Measurements from ENCODE around the gene GPR61. TPM values are rescaled to one million over a fixed set of nuclear protein-coding genes. Genes with fewer than 3 reads are reported as not detected.
A peak's percentile ranks its signal among the peaks of the same experiment; 100 is the strongest.

The GPR61 gene
- total and polyA plus RNA-seq, 2 of the 4 experiments (the other 2 are of a cell fraction) = not detected

DNA sequence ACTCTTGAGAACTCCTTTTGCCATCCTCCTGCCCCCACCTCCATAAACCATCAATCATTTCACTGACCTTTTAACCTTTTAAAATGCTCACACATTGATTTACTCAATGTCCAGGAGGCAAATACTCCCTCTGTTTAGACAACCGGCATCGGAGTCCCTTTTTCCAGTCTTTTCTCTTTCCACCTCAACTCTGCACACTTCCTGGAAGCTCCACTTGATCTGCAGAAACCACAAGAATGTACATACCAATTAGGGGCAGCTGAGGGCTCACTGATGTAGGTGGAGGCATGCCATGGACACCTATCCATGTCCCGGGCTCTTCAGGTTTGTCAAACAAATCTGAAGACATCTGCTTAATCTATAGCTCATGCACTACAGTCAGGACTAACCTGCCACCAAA lies 24.8 kb upstream of the GPR61 start:
- no TSS peak for BruUV-seq (replicated peaks)
- intact Hi-C loops (cut with micrococcal nuclease) (no loop called here), in situ Hi-C loops (cut with MboI; ENCODE audit: low sequenced_read_pairs) (no loop called here), dilution Hi-C loops (cut with HindIII; ENCODE audit: low sequenced_read_pairs, unreplicated experiment) (no loop called here)
- Histone ChIP-seq H2BK20ac (ENCODE audit: low read depth, low read length) (no peak overlapping the region), H3K27me3 (ENCODE audit: control insufficient read depth, insufficient read depth, low read length) (peaks cover 6% of the 10 kb centered on the region), H3K18ac (ENCODE audit: low read depth, low read length) (no peak overlapping the region), H3K9ac (ENCODE audit: low read depth, low read length) (no peak overlapping the region), H3K4me2 (ENCODE audit: low read depth, low read length) (no peak overlapping the region), H3K9me3 (ENCODE audit: control insufficient read depth, insufficient read depth, low read length) (no peaks in the 10 kb centered on the region), H2BK120ac (ENCODE audit: low read depth, low read length) (no peak overlapping the region), H3K56ac (ENCODE audit: extremely low read depth, insufficient read depth, low read length) (no peak overlapping the region), H2AK5ac (ENCODE audit: low read depth, low read length) (no peak overlapping the region), H4K8ac (ENCODE audit: low read depth in 2 of 2, low read length in 2 of 2) (no peak overlapping the region), H3K14ac (replicated peaks; ENCODE audit: low read depth, low read length) (no peak overlapping the region), H3K79me1 (ENCODE audit: low read depth in 1 of 2, low read length in 2 of 2) (no peaks in the 10 kb centered on the region), H4K20me1 (ENCODE audit: insufficient read depth, low read length) (no peaks in the 10 kb centered on the region), H3K4ac (ENCODE audit: low read depth, low read length) (no peak overlapping the region), H2AK9ac (replicated peaks; ENCODE audit: low read depth, low read length, poor library complexity) (peak overlapping the region; percentile 57), H3K36me3 (ENCODE audit: control insufficient read depth, insufficient read depth, low read length) (no peaks in the 10 kb centered on the region), H4K91ac (ENCODE audit: insufficient read depth, low read depth, low read length) (no peak overlapping the region), H2BK5ac (ENCODE audit: low read depth, low read length, poor library complexity, severe bottlenecking) (no peak overlapping the region), H3K4me3 (ENCODE audit: insufficient read depth, low read depth, low read length) (no peak overlapping the region), H3K4me1 (ENCODE audit: control insufficient read depth, insufficient read depth, low read length) (peaks cover 6% of the 10 kb centered on the region), H2AFZ (replicated peaks; ENCODE audit: low read length, poor library complexity) (no peak overlapping the region), H3K9me1 (ENCODE audit: insufficient read depth, low read length) (no peaks in the 10 kb centered on the region), H2BK15ac (ENCODE audit: low read depth, low read length) (no peak overlapping the region), H3K23ac (ENCODE audit: low read depth, low read length) (no peak overlapping the region), H3K27ac (ENCODE audit: insufficient read depth, low read length) (no peak overlapping the region), H4K5ac (ENCODE audit: low read depth, low read length) (no peak overlapping the region)
- TF ChIP-seq RCOR1 (IDR thresholded peaks at IDR 0.05; ENCODE audit: insufficient replicate concordance, low read length) = no peak
- no peak for TF ChIP-seq BHLHE40 (IDR thresholded peaks at IDR 0.05; ENCODE audit: low read depth, low read length)
- TF ChIP-seq POLR2A (IDR thresholded peaks at IDR 0.05; ENCODE audit: low read depth, low read length) = no peak
- TF ChIP-seq SMC3 (IDR thresholded peaks at IDR 0.05; ENCODE audit: low read depth, low read length) = no peak
- no peak for TF ChIP-seq MXI1 (IDR thresholded peaks at IDR 0.05; ENCODE audit: borderline replicate concordance, low read depth, low read length)
- TF ChIP-seq RFX5 (IDR thresholded peaks at IDR 0.05; ENCODE audit: low read depth, low read length) = no peak
- TF ChIP-seq CEBPB (IDR thresholded peaks at IDR 0.05; ENCODE audit: low read depth, low read length) = no peak
- TF ChIP-seq CHD1 (IDR thresholded peaks at IDR 0.05; ENCODE audit: low read depth, low read length) = no peak
- TF ChIP-seq, protein P1, sequence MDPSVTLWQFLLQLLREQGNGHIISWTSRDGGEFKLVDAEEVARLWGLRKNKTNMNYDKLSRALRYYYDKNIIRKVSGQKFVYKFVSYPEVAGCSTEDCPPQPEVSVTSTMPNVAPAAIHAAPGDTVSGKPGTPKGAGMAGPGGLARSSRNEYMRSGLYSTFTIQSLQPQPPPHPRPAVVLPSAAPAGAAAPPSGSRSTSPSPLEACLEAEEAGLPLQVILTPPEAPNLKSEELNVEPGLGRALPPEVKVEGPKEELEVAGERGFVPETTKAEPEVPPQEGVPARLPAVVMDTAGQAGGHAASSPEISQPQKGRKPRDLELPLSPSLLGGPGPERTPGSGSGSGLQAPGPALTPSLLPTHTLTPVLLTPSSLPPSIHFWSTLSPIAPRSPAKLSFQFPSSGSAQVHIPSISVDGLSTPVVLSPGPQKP (IDR thresholded peaks at IDR 0.05; ENCODE audit: borderline replicate concordance, low read depth, low read length) = no peak
- TF ChIP-seq, protein P2, sequence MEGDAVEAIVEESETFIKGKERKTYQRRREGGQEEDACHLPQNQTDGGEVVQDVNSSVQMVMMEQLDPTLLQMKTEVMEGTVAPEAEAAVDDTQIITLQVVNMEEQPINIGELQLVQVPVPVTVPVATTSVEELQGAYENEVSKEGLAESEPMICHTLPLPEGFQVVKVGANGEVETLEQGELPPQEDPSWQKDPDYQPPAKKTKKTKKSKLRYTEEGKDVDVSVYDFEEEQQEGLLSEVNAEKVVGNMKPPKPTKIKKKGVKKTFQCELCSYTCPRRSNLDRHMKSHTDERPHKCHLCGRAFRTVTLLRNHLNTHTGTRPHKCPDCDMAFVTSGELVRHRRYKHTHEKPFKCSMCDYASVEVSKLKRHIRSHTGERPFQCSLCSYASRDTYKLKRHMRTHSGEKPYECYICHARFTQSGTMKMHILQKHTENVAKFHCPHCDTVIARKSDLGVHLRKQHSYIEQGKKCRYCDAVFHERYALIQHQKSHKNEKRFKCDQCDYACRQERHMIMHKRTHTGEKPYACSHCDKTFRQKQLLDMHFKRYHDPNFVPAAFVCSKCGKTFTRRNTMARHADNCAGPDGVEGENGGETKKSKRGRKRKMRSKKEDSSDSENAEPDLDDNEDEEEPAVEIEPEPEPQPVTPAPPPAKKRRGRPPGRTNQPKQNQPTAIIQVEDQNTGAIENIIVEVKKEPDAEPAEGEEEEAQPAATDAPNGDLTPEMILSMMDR (conservative IDR thresholded peaks at IDR 0.05; ENCODE audit: low read depth, low read length) = no peak
- TF ChIP-seq MAFK (IDR thresholded peaks at IDR 0.05; ENCODE audit: low read depth, low read length) = no peak
- no peak for TF ChIP-seq RAD21 (IDR thresholded peaks at IDR 0.05; ENCODE audit: low read length)
- no peak for TF ChIP-seq FOS (IDR thresholded peaks at IDR 0.05; ENCODE audit: low read depth, low read length)
- TF ChIP-seq NFE2L2 (IDR thresholded peaks at IDR 0.05; ENCODE audit: low read depth, low read length) = no peak
- TF ChIP-seq MAZ (IDR thresholded peaks at IDR 0.05; ENCODE audit: borderline replicate concordance, low read depth, low read length) = no peak
- TF ChIP-seq, protein P3, sequence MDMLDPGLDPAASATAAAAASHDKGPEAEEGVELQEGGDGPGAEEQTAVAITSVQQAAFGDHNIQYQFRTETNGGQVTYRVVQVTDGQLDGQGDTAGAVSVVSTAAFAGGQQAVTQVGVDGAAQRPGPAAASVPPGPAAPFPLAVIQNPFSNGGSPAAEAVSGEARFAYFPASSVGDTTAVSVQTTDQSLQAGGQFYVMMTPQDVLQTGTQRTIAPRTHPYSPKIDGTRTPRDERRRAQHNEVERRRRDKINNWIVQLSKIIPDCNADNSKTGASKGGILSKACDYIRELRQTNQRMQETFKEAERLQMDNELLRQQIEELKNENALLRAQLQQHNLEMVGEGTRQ (IDR thresholded peaks at IDR 0.05; ENCODE audit: low read depth, low read length) = no peak
- ATAC-seq (ENCODE audit: low read depth) (no peak), DNase-seq (no peak)
- WGBS, 2 experiments (ENCODE audit: extremely low coverage in 2 of 2, insufficient read length in 1 of 2) = 25% methylated on average over 1 of the region's 3 CpGs; no CpG with 5 or more reads in 1 of the 2 experiments
- ChIA-PET POLR2A (ENCODE audit: unreplicated experiment) (no interaction called here), CTCF (interaction anchor here (0.7 kb wide), 1 partner anchor 25 kb away, joined by 3 read pairs; no protein-coding TSS in a partner anchor)
